NCI-H2196 (cell line): ENCODE measurements around the gene DCUN1D5.

Experiments used
- DNase-seq: peaks from one replicate; lab custom pipeline; 2025; ENCODE audit not compliant: unreplicated experiment; lab: John Stamatoyannopoulos, UW

The DCUN1D5 gene

DNA sequence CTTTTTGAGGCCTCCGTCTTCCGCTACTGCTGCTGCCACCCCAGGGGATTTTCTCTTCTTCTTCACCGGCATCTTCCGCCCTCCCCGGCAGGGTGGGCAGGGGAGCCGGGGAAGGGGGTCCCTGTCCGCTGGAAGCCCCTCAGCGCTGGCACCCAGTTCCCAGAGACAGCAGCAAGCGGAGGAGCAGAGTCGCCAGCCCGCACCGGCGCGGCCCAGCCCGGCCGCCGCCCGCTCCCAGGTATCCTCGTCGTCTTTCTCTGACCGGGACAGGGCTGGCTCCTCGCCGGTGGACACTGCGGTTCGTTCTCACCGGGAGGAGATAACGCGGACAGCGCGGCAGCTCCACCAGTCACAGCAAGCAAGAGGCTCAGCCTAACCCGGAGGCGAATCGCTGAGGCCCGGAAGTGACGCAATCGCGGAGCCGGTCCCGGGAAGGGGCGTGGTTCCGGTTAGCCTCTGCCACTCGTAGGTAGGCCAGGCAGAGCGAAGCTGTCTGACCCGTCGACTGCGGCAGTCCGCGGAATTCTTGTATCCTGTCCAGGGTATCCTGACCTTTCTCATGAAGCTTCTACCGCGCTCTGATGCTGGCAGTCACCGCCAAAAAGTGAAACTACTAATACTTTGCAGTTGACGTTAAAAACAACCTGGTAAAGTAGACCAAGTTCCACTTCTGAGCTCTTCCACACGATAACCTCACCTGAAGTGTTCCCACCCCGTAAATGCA is at the start of gene DCUN1D5:
Gene DCUN1D5 (minus strand): TSS at position 360 of the 724 bp plus-strand sequence. CDS start 288 bp downstream, at position 72.
- peak; percentile 95 for DNase-seq

DNA sequence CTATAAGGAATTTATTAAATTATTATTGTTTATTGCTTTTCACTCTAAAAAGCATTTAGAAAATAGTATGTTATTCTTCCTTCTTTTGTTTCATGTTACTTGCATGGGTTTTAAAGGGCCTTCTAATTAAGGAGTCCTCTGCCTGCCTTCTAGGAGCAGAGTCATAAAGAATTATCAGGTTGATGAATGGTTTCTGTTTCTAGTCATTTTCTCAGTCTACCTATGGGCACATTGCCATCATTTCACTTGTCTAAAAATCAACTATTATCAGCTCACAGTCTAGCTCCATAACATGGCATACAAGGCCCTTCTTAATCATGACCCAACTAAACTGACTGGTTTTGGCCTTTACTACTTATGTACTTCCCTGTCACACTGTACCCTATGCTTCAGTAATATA is 33.5 kb upstream of the DCUN1D5 start:
- DNase-seq, result no peak

DNA sequence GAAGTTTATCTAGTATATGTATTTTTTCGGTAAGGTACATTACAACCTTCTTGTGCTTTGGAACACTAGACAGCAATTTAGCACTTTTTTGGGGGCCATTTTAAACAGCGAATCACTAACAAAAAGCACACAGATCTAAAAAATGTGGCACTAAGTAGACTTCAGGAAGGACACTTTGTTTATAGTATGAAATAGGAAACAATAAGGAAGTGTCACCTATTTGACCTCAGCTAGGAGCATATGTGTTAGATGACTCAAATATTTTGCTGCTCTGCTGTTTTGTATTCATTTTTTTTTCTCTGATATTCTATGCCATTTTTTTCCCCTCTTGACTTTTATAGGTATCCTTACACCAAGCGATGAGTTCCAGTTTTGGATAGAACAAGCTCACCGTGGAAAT is 22.9 kb upstream of the DCUN1D5 start:
- no peak for DNase-seq

DNA sequence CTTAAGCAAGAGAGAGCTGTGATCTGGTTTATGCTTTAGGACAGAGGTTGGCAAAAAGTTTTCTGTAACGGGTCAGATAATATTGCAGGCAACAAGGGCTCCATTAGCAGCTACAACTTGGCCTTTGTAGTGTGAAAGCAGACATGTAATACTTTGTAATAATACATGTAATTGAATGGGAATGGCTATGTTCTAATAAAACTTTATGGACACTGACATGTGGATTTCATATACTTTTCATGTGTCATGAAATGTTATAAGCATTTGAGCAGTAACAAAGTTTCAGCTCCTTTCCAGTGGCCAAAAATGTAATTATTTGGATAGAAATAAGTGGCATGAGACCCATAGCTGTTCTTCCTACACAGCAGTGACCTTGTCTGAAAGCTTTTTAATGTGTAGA is 20.4 kb upstream of the DCUN1D5 start:
- no peak for DNase-seq

DNA sequence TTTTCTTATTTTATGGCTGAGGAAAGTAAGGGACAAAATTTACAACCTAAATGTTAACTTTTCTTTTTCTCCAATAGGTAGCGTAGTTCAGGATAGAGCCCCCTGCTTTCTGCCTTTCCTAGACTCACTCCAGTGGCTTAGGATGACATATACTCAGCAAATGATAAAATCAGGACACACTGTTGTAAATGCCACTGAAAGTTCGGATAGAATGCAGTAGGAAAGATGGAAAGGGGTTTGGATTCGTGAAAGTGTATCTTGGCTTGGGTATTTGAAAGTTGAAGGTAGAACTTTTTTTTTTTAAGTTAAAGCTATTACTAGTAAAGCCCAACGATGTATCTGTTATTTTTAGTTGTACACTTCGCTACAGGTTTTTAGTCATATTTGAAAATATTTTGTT is 19.4 kb upstream of the DCUN1D5 start:
- no peak for DNase-seq

DNA sequence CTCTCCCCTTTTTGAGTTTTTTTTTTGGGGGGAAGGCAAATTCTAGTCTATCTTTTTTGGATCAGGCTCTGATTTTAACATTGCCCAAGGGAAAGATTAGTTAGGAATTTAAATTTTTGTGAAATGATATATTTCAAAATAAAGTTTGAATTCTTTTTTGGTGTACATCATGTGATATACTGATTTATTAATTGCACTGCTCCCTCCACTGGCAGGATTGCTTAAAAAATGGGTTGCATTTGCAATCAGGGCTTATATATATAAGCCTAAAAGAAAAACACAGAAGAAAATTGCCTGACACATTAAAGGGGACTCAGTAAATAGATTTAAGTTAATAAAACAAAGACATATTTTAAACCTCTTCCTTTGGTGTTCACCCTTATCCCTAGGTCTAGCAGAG is 18.4 kb upstream of the DCUN1D5 start:
- no peak for DNase-seq

DNA sequence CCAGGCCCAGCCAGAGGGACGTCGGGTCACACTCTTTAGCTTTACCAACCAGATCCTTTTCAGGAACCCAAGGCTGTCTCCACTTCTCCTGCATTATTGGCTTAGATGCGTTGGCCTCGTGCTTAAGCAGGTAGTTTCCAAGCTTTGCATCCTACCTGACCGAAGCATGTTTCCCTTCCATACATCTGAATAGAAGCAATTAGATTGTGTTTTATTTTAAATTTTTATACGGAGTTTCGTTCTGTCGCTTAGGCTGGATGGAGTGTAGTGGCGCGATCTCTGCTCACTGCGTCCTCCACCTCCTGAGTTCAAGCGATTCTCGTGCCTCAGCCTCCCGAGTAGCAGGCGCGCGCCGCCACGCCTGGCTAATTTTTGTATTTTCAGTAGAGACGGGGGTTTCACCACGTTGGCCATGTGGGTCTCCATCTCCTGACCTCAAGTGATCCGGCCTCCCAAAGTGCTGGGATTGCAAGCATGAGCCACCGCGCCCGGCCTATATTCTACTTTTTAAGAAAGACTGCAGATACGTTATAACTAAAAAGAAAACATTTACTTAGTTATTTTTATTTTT is 17.9 kb upstream of the DCUN1D5 start:
- no peak for DNase-seq

DNA sequence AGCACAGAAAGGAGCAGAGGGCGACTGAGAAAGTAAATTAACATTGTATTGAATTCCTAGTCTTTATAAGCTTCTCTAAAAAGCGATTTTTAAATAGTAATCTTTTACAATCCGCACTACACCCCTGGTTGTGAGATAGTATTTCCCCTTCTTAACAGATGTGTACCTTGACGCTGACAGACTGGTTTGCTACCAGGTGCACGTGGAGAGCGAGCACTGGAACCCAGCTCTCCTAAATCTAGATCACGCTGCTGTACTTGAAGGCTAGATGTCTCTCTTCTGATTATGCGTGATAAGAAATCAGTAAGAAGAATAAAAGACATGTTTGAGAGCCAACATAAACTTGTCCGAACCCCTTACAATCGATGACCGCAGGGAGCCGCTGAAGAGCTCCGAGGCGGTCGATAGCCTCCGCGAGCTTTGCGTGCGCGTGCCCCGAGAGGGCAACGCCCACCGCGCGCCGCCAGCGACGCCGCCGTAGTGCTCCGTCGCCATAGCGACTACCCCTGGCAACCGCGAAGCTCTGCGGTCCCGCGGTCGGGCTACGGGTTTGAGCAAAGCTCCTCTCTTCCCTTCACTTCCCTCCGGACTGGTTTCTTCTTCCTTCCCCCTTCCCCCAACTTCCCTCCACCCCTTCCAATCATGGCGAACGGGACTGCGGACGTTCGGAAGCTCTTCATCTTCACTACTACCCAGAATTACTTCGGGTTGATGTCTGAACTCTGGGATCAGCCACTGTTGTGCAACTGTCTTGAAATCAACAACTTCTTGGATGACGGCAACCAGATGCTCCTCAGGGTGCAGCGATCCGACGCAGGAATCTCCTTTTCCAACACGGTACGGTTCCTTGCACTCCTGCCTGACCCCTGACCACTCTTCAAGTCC is 17.2 kb upstream of the DCUN1D5 start, which contains the start of gene DYNC2H1:
Gene DYNC2H1 (plus strand): TSS at position 494 of the 885 bp plus-strand sequence. CDS start 149 bp downstream, at position 643.
- DNase-seq, result peak; percentile 93

DNA sequence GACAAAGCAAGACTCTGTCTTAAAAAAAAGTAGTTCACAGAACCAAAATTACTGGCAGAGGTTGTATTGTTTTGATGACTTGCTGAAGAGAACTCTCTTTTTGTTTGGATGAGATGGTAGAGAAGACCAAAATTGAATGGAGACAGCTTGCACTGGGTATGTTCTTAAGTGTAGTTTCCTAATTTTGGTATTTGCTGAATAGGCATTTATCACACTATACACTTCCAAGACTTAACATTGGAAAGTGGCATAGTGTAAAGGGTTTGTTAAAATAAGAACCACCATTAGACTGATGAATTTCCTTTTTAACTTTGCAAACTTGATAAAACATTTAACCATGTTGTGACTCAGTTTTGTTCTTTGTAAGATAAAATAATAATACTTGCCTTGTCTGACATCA is 5.3 kb upstream of the DCUN1D5 start:
- no peak for DNase-seq

DNA sequence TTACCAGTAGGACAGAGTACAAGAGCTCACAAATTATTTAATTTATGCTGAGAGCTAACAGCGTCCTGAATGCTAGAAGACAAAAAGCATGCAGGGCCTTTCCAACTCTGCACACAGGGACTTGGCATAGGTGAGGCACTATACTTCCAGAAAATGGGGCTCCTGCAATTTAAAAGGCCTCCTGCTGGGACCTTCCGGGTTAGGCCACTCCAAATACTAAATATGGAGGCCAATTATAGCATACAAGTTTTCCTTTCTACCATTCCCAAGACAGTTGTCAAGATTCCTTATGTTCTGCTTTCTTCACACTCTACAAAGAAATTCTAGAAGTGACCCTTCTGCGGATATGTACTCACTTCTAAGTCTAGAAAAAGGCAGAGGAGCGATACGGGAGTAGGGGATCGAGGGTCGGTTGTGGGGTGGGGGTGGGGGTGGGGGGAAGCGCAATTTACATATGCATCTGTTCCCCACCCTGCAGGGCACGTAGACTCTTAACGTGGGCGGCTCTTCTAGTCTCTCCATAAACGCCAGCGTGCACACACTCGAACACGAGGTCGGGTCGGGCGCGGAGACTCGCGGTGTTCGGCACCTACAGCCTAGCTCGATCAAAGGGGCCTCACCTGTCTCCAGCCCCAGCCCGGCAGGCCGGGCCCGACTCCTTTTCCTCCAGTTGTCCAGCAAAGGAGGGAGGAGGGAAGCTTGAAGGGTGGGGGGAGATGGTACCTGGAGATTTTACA is 728 bp downstream of the DCUN1D5 start:
- DNase-seq, result peak; percentile 22

DNA sequence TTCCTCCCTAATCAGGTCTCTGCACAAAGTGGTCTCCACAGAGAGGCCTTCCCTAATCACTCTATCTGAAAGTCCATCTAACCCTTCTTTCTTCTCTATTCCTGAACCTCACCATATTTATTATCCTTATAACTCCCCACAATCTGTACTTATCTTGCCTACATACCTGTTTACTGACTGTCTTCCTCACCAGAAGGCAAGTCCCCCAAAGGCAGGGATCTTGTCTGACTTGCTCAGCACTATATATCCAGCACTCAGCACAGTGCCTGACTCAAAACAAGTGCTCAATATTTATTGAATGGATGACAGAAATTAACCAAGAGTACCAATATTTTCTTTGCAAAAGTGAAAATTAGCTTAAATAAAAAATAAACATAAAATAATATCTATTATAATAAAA is 5.5 kb downstream of the DCUN1D5 start:
- no peak for DNase-seq

DNA sequence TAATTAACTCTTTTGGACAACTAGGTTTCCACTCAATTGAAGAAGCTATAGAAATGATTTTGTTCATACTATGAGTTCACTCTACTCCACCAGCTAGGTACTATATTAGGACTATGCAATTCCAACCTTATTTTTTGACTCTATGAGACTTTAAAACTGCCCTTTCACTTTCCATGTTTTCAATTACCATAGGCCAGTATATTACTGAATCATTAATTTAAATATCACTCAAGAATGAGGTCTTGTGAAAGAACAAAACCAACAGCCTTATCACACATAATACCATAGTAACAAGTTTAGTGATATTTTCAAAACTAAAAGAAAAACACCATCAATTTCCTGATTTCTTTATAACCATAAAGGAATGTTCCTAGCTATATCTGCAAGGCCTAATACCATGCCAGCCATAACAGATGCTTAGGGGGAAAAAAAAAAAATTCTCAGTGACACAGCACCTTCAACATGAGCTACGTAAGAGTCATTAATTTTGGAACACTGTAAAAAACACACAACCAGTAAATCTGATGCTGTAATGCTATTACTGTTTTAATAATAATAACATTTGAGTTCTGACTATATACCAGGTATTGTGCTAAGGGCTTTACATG is 6.1 kb downstream of the DCUN1D5 start:
- DNase-seq, result no peak

DNA sequence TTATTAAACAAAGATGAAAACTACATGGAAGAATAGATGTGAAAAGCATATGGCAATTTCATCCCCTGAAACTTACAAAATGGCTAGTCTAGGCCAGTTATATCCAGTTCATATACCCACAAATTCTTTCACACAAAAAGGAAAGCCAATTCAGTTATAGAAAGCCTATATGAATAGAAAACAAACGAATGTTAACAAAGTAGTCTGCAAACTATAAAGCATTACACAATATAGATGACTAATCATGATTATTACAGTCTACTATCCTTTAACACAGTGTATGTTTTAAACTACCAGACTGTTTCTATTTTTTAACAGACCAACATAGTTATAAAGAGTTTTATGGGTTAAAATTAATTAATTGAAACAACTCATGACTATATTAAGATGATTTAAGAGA is 12.1 kb downstream of the DCUN1D5 start:
- DNase-seq, result no peak

DNA sequence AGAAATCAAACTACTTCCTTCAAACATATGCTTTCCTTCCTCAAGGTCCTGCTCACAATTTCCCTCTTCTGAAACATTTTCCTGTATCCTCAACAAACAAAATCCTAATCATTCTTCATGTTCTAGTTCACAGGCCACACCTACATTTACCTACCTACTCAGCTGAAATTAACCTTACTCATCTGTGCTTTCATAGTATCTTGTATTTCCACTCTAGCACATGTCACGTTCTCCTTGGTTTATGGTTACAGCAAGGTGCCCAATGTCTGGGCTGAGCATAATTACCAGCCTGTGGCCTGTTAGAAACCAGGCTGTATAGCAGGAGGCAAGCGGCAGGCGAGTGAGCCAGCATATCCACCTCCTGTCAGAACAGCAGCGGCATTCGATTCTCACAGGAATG is 13.2 kb downstream of the DCUN1D5 start:
- no peak for DNase-seq

DNA sequence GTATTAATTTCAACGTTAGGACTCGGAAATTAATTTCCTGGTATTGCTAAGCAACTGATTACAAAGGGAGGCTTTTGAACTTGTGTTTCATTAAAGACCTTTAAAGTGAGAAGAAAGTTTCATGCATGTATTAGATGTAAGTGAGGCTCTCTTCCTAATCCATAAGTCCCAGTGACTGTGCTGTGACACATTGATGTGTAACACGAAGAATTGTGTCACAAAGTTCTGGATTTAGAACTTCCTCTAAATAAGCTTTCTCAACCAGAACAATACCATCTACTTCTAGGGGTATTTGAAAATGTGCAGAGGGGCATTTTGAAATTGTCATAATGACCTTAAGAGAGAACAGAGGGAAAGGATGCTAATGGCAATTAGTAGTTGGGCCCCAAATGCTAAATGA is 14.4 kb downstream of the DCUN1D5 start:
- DNase-seq, result no peak

DNA sequence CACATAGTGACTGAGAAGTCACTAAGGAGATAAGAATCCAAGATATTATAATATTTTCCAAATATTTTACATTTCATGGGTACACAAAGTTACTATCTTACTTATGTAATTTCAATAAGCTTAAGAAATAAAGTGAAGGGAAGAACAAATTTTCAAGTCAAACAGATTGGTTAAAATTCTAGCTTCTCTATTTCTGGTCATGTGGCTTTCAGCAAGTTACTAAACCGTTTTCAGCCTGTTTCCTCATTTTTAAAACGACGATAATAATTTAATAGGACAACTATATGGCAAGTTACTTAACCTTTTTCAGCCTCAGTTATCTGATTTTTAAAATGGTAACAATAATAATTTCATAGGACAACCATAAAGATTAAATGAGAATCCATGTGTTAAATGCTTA is 15.6 kb downstream of the DCUN1D5 start:
- DNase-seq, result no peak

DNA sequence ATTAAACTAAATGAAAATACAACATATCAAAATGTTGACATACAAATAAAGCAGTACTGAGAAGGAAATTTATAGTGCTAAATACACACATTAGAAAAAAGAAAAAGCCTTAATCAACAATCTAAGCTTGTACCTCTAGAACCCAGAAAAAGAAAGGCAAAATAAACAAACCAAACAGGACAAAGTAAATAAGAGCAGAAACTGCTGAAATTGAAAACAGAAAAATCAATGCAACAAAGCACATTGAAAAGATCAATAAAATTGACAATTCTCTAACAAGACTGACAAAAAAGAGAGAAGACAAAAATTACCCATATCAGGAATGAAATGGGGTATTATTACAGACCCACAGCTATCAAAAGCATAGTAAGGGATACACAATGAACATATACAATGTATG is 21.0 kb downstream of the DCUN1D5 start:
- DNase-seq, result no peak

DNA sequence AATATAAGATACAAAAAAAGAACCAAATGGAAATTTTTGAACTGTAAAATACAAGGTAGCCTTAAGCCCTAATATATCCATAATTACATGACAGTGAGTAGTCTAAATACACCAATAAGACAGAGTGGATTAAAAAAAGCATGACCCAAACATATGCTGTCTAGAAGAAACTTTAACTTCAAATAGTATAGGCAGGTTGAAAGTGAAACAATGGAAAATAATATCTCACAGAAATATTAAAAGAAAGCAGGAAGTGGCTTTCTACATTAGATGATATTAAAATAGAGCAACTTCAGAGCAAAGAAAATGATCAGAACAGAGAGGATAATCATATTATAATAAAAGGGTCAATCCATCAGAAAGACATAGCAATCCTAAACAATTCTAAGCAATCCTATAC is 21.8 kb downstream of the DCUN1D5 start:
- no peak for DNase-seq

DNA sequence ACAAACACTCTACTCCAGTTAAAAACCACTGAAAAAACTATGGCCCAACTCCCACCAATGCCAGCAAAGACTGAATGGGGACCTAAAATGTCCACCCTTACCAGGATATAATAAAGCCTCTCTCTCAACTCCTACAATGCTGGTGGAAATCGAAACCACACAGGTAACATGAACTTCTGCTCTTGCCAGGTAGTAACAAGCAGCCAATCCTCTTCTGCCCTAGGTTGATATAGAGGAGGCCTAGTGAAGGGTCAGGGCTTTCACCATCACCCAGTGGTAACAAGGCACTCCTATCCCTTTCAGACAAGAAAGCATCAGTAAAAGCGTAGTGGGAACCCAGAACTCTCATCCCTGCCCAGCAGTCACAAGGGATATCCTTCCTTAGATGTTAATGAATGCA is 22.6 kb downstream of the DCUN1D5 start:
- DNase-seq, result no peak

DNA sequence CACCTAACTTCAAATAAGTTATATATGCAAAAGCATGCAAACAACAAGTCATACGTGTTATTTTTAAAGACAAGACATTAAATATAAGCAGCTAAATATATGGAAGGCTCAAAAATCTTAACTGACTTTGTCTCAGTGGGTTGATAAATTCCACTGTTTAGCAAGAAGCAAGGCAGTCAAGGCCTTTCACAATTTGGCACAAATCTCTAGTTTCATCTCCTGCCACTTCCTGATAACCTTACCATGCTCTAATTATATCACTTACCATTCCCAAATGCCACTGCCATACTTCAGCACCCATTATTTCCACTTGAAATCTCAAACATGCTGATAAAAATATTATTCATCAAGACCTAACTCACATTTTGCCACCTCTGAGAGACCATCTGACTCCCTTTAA is 24.8 kb downstream of the DCUN1D5 start:
- DNase-seq, result no peak

DNA sequence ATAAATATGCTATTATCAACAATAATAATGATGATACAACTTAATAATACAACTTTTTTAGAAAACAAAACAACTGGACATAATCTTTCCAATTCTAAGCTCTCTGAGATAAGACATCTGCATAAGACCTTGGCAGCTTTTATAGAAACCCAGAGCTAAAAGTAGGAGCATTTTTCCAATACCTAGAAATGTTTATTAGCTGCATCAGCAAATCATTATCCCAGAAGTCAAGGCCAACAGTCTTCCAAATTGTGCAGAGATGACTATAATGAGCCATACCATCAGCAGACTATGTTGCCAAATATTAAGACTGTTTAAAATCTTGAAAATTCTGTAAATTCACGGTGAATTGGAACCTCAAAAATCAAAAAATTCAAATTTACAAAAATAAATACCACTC is 30.3 kb downstream of the DCUN1D5 start:
- DNase-seq, result no peak
